MM.1S (cell line): ENCODE measurements around the gene DOC2A.

Experiments used
- CTCF ChIP-seq: fragments of 300-600 bp; sonication (generic); IDR thresholded peaks from 2 replicates; pipeline ENCODE4 v1.5.1; 2016; ENCODE audit warnings: antibody characterized with exemption, low read length, mixed read lengths
- EZH2 ChIP-seq: fragments of 300-600 bp; sonication (generic); optimal IDR thresholded peaks from 2 replicates; pipeline ENCODE3; 2017; ENCODE audit warnings: low read depth, mild to moderate bottlenecking, antibody characterized with exemption, low read length, mixed read lengths
- EZH2phosphoT487 ChIP-seq: fragments of 300-600 bp; sonication (generic); IDR thresholded peaks from 2 replicates; pipeline ENCODE4 v1.6.1; 2018; ENCODE audit warnings: antibody characterized with exemption, low read length

GRCh38 chr16:30025574-30025973 is 14.7 kb upstream of the DOC2A start:
- no peak for TF ChIP-seq CTCF
- no peak for TF ChIP-seq EZH2phosphoT487
- TF ChIP-seq EZH2: no peak
